IMR-90 (cell line): ENCODE data around the gene PTPN7. TPM values are rescaled to one million over a fixed set of nuclear protein-coding genes. Genes with fewer than 3 reads are reported as not detected.

Experiments used
- ATAC-seq: fragments of 200-7000 bp; cut with Tn5 transposase; 2 replicates; pipeline ENCODE4 v1.9.1; 2020; ENCODE audit warnings: low read depth, mild to moderate bottlenecking, moderate library complexity
- BruUV-seq: library from RNA; stranded (reverse); fragments of 400-500 nt; replicated peaks from 2 replicates; lab custom pipeline; 2021; lab: Mats Ljungman, UMichigan
- CTCF ChIA-PET: fragments of 300-600 bp; formaldehyde crosslinking; extraction: SDS; loops from one replicate; lab custom pipeline; 2021; ENCODE audit warnings: antibody characterized with exemption; lab: Yijun Ruan, JAX
- POLR2A ChIA-PET: fragments of 300-600 bp; sonication (Branson Sonifier 250); formaldehyde crosslinking; loops from one replicate; lab custom pipeline; 2022; ENCODE audit warnings: antibody characterized with exemption; ENCODE audit not compliant: unreplicated experiment; lab: Charles Lee
- DNase-seq: peaks from one replicate; pipeline ENCODE4 v3.0.0; 2013
- H2AFZ ChIP-seq: replicated peaks from 2 replicates; pipeline ENCODE3; 2013; ENCODE audit warnings: low read length, mild to moderate bottlenecking; ENCODE audit not compliant: poor library complexity
- H2AK5ac ChIP-seq: 2 replicates; pipeline ENCODE4 v1.6.1; 2013; ENCODE audit warnings: low read depth, low read length, inconsistent platforms
- H2AK9ac ChIP-seq: replicated peaks from 2 replicates; pipeline ENCODE3; 2013; ENCODE audit warnings: mild to moderate bottlenecking, low read depth, low read length, moderate library complexity; ENCODE audit not compliant: poor library complexity
- H2BK120ac ChIP-seq: 2 replicates; pipeline ENCODE4 v1.6.1; 2013; ENCODE audit warnings: low read depth, low read length, inconsistent platforms
- H2BK15ac ChIP-seq: 3 replicates; pipeline ENCODE4 v1.6.1; 2013; ENCODE audit warnings: low read depth, low read length, inconsistent platforms
- H2BK20ac ChIP-seq: 2 replicates; pipeline ENCODE4 v1.6.1; 2013; ENCODE audit warnings: low read depth, mild to moderate bottlenecking, inconsistent platforms, low read length, moderate library complexity
- H2BK5ac ChIP-seq: 2 replicates; pipeline ENCODE4 v1.6.1; 2013; ENCODE audit warnings: mild to moderate bottlenecking, low read depth, low read length, inconsistent platforms; ENCODE audit not compliant: poor library complexity, severe bottlenecking
- H3K14ac ChIP-seq: replicated peaks from 2 replicates; pipeline ENCODE4 v1.6.1; 2013; ENCODE audit warnings: low read depth, low read length, inconsistent platforms
- H3K18ac ChIP-seq: 2 replicates; pipeline ENCODE4 v1.6.1; 2013; ENCODE audit warnings: low read depth, low read length, control low read depth
- H3K23ac ChIP-seq: 2 replicates; pipeline ENCODE4 v1.6.1; 2013; ENCODE audit warnings: low read depth, low read length, inconsistent platforms
- H3K27ac ChIP-seq: 2 replicates; pipeline ENCODE4 v1.5.1; 2013; ENCODE audit warnings: mild to moderate bottlenecking, control low read depth, low read length; ENCODE audit not compliant: insufficient read depth
- H3K27me3 ChIP-seq: 2 replicates; pipeline ENCODE4 v1.6.1; 2013; ENCODE audit warnings: low read length; ENCODE audit not compliant: control insufficient read depth, insufficient read depth
- H3K36me3 ChIP-seq: 2 replicates; pipeline ENCODE4 v1.6.1; 2013; ENCODE audit warnings: low read length, mixed read lengths; ENCODE audit not compliant: control insufficient read depth, insufficient read depth
- H3K4ac ChIP-seq: 2 replicates; pipeline ENCODE4 v1.6.1; 2013; ENCODE audit warnings: low read depth, low read length, inconsistent platforms
- H3K4me1 ChIP-seq: 2 replicates; pipeline ENCODE4 v1.6.1; 2013; ENCODE audit warnings: low read length, mixed read lengths; ENCODE audit not compliant: control insufficient read depth, insufficient read depth
- H3K4me2 ChIP-seq: 2 replicates; pipeline ENCODE4 v1.6.1; 2013; ENCODE audit warnings: low read depth, mild to moderate bottlenecking, control low read depth, low read length, moderate library complexity
- H3K4me3 ChIP-seq: 2 replicates; pipeline ENCODE4 v1.5.1; 2013; ENCODE audit warnings: low read depth, mild to moderate bottlenecking, control low read depth, low read length, moderate library complexity; ENCODE audit not compliant: insufficient read depth
- H3K56ac ChIP-seq: 2 replicates; pipeline ENCODE4 v1.6.1; 2013; ENCODE audit warnings: low read length, inconsistent platforms; ENCODE audit not compliant: insufficient read depth; ENCODE audit errors: extremely low read depth
- H3K79me1 ChIP-seq, 2 experiments: 2 replicates each; pipeline ENCODE4 v1.6.1; 2013; ENCODE audit warnings: low read length in 2 of 2, inconsistent platforms in 1 of 2, low read depth in 1 of 2
- H3K9ac ChIP-seq: 2 replicates; pipeline ENCODE4 v1.6.1; 2013; ENCODE audit warnings: low read depth, low read length, control low read depth
- H3K9me1 ChIP-seq: 2 replicates; pipeline ENCODE4 v1.6.1; 2013; ENCODE audit warnings: low read length, inconsistent platforms; ENCODE audit not compliant: insufficient read depth
- H3K9me3 ChIP-seq: 2 replicates; pipeline ENCODE4 v1.6.1; 2013; ENCODE audit warnings: low read length; ENCODE audit not compliant: control insufficient read depth, insufficient read depth
- H4K20me1 ChIP-seq: 2 replicates; pipeline ENCODE4 v1.6.1; 2013; ENCODE audit warnings: low read length, inconsistent platforms; ENCODE audit not compliant: insufficient read depth
- H4K5ac ChIP-seq: 2 replicates; pipeline ENCODE4 v1.6.1; 2013; ENCODE audit warnings: mild to moderate bottlenecking, low read depth, low read length, control low read depth
- H4K8ac ChIP-seq, 2 experiments: 2 replicates each; pipeline ENCODE4 v1.6.1; 2013; ENCODE audit warnings: low read depth in 2 of 2, low read length in 2 of 2, control low read depth in 1 of 2, inconsistent platforms in 1 of 2
- H4K91ac ChIP-seq: 2 replicates; pipeline ENCODE4 v1.6.1; 2013; ENCODE audit warnings: low read depth, low read length, inconsistent platforms; ENCODE audit not compliant: insufficient read depth
- CTCF ChIP-seq: conservative IDR thresholded peaks from 2 replicates; pipeline ENCODE4 v1.5.1; 2012; ENCODE audit warnings: mild to moderate bottlenecking, low read depth, low read length, improper control_type of control experiment
- NFE2L2 ChIP-seq: fragments of 150-350 bp; IDR thresholded peaks from 2 replicates; pipeline ENCODE4 v1.6.1; 2016; ENCODE audit warnings: low read depth, mild to moderate bottlenecking, low read length
- RAD21 ChIP-seq: IDR thresholded peaks from 2 replicates; pipeline ENCODE4 v1.6.1; 2012; ENCODE audit warnings: low read length, improper control_type of control experiment
- USF2 ChIP-seq: fragments of 150-350 bp; IDR thresholded peaks from 2 replicates; pipeline ENCODE4 v1.6.1; 2017; ENCODE audit warnings: mild to moderate bottlenecking, antibody characterized with exemption, low read length, low read depth
- WGBS, 2 experiments: methylation state at CpG; one replicate each; pipeline versions ENCODE4 v1.1.5 to v1.1.7; 2013; ENCODE audit warnings: missing lambda C conversion rate in 2 of 2; ENCODE audit not compliant: insufficient read length in 1 of 2; ENCODE audit errors: extremely low coverage in 2 of 2; 5-methylcytosine and 5-hydroxymethylcytosine counted together
- dilution Hi-C: fragments of 300-500 bp; cut with HindIII; formaldehyde crosslinking; loops from one replicate; pipeline ENCODE4 v1.14.3; 2018; ENCODE audit warnings: low sequenced_read_pairs; ENCODE audit not compliant: unreplicated experiment
- in situ Hi-C: fragments of 300-500 bp; cut with MboI; formaldehyde crosslinking; loops from 3 replicates; pipeline ENCODE4 v1.14.3; 2019; ENCODE audit warnings: low sequenced_read_pairs, inconsistent platforms, mixed read lengths
- intact Hi-C: fragments of 100-400 bp; cut with micrococcal nuclease; formaldehyde crosslinking; loops from 2 replicates; pipeline ENCODE4 v1.10.0; 2022
- polyA plus RNA-seq, 3 experiments: library from polyadenylated mRNA; depleted of rRNA; stranded (reverse); fragments of >200 nt; gene quantifications; 2 replicates each; pipeline ENCODE4 v1.2.3, GENCODE V29; 2012; ENCODE audit warnings: low replicate concordance in 1 of 3
- total RNA-seq: library from RNA; depleted of rRNA; stranded (reverse); fragments of >200 nt; gene quantifications from 2 replicates; pipeline ENCODE4 v1.2.3, GENCODE V29; 2012

Gene PTPN7
- total and polyA plus RNA-seq, 2 of the 4 experiments (the other 2 are of a cell fraction) = 0.05 TPM; not detected in 1

- Histone ChIP-seq H2BK20ac (no peak overlapping the region), H2AK9ac (no peak overlapping the region), H2BK15ac (no peak overlapping the region), H3K4me1 (no peaks in the 10 kb centered on the region), H3K36me3 (no peaks in the 10 kb centered on the region), H3K14ac (no peak overlapping the region), H2BK5ac (no peak overlapping the region), H3K27me3 (peaks cover 25% of the 10 kb centered on the region), H4K91ac (no peak overlapping the region), H3K23ac (no peak overlapping the region), H3K9ac (no peak overlapping the region), H3K27ac (no peak overlapping the region), H3K4ac (no peak overlapping the region), H3K18ac (no peak overlapping the region), H3K56ac (no peak overlapping the region), H3K9me1 (no peaks in the 10 kb centered on the region), H3K79me1 (no peaks in the 10 kb centered on the region), H2BK120ac (no peak overlapping the region), H4K5ac (no peak overlapping the region), H2AFZ (peak overlapping the region; percentile 8), H2AK5ac (no peak overlapping the region), H3K4me2 (no peak overlapping the region), H4K8ac (no peak overlapping the region), H4K20me1 (no peaks in the 10 kb centered on the region), H3K4me3 (no peak overlapping the region), H3K9me3 (no peaks in the 10 kb centered on the region)
- in situ Hi-C loops (no loop called here), intact Hi-C loops (no loop called here), dilution Hi-C loops (no loop called here)
- BruUV-seq = no TSS peak
- ATAC-seq = peak; percentile 90
- 13% methylated on average over 3 of the region's 11 CpGs; no CpG with 5 or more reads in 1 of the 2 experiments for WGBS, 2 experiments
- TF ChIP-seq USF2 (no peak), NFE2L2 (no peak), CTCF (peak; percentile 52), RAD21 (peak; percentile 32; the same call in 1 of the 2 replicates)
- ChIA-PET POLR2A (no interaction called here), CTCF (interaction anchor here (0.6 to 1.4 kb wide), 6 partner anchors 9 to 1969 kb away, joined by 3 to 5 read pairs (median 3); no protein-coding TSS in a partner anchor)
- peak; percentile 76 for DNase-seq
These were observed 5.5 kb downstream of the PTPN7 start for GRCh38 chr1:202154766-202155477.
